GM23338 (cell line): ENCODE data around the gene CBX5. TPM values are rescaled to one million over a fixed set of nuclear protein-coding genes. Genes with fewer than 3 reads are reported as not detected.

Experiments used
- ATAC-seq: fragments of 200-7000 bp; cut with Tn5 transposase; 3 replicates; pipeline ENCODE4 v1.9.1; 2020
- DNase-seq: peaks from one replicate; pipeline ENCODE4 v3.0.0-alpha.2; 2015; ENCODE audit warnings: low spot score
- H2AFZ ChIP-seq: fragments of 200-600 bp; sonication (generic); 2 replicates; pipeline ENCODE4 v1.8.0; 2016; ENCODE audit warnings: antibody characterized with exemption, mild to moderate bottlenecking, moderate library complexity
- H3F3A ChIP-seq: fragments of 200-600 bp; sonication (generic); replicated peaks from 2 replicates; pipeline ENCODE4 v1.8.0; 2017; ENCODE audit warnings: antibody characterized with exemption, mixed run types, low read depth
- H3K27ac ChIP-seq: fragments of 200-600 bp; sonication (generic); 2 replicates; pipeline ENCODE4 v1.6.1; 2016; ENCODE audit warnings: low read depth
- H3K27me3 ChIP-seq: fragments of 200-600 bp; sonication (generic); 2 replicates; pipeline ENCODE4 v1.8.0; 2016; ENCODE audit warnings: mild to moderate bottlenecking, mixed run types, moderate library complexity; ENCODE audit not compliant: insufficient read depth
- H3K36me3 ChIP-seq: fragments of 200-600 bp; sonication (generic); 2 replicates; pipeline ENCODE4 v1.8.0; 2016; ENCODE audit warnings: mild to moderate bottlenecking; ENCODE audit not compliant: insufficient read depth
- H3K4me1 ChIP-seq: fragments of 200-600 bp; sonication (generic); 2 replicates; pipeline ENCODE4 v1.8.0; 2016; ENCODE audit warnings: mild to moderate bottlenecking, moderate library complexity; ENCODE audit not compliant: insufficient read depth
- H3K4me2 ChIP-seq: fragments of 200-600 bp; sonication (generic); 2 replicates; pipeline ENCODE4 v1.7.1; 2017; ENCODE audit warnings: mixed run types
- H3K4me3 ChIP-seq: fragments of 200-600 bp; sonication (generic); 2 replicates; pipeline ENCODE4 v1.6.1; 2016; ENCODE audit warnings: mixed run types
- H3K79me2 ChIP-seq: fragments of 200-600 bp; sonication (generic); replicated peaks from 2 replicates; pipeline ENCODE4 v1.8.0; 2017; ENCODE audit warnings: mild to moderate bottlenecking; ENCODE audit not compliant: insufficient read depth
- H3K9me2 ChIP-seq: fragments of 200-600 bp; sonication (generic); 2 replicates; pipeline ENCODE4 v1.8.0; 2017; ENCODE audit not compliant: insufficient read depth
- H4K20me1 ChIP-seq: fragments of 200-600 bp; sonication (generic); replicated peaks from 2 replicates; pipeline ENCODE4 v1.8.0; 2017; ENCODE audit warnings: mild to moderate bottlenecking; ENCODE audit not compliant: insufficient read depth
- H3K27ac Mint-ChIP-seq: 2 replicates; pipeline ENCODE4 v1.8.0; 2020; ENCODE audit warnings: inconsistent platforms, mild to moderate bottlenecking, moderate library complexity, mixed read lengths
- H3K27me3 Mint-ChIP-seq: 3 replicates; pipeline ENCODE4 v1.8.0; 2022; ENCODE audit warnings: low read depth, mild to moderate bottlenecking, moderate library complexity, mixed read lengths, inconsistent platforms; ENCODE audit not compliant: insufficient read depth, poor library complexity
- H3K36me3 Mint-ChIP-seq: 3 replicates; pipeline ENCODE4 v1.8.0; 2021; ENCODE audit warnings: low read depth, mild to moderate bottlenecking, inconsistent platforms, moderate library complexity, mixed read lengths
- H3K4me1 Mint-ChIP-seq: 3 replicates; pipeline ENCODE4 v1.8.0; 2020; ENCODE audit warnings: mild to moderate bottlenecking, inconsistent platforms, mixed read lengths
- H3K4me3 Mint-ChIP-seq: 3 replicates; pipeline ENCODE4 v1.8.0; 2021; ENCODE audit warnings: moderate library complexity, mild to moderate bottlenecking, inconsistent platforms, mixed read lengths
- H3K9me3 Mint-ChIP-seq: 3 replicates; pipeline ENCODE4 v1.8.0; 2020; ENCODE audit warnings: moderate library complexity, mild to moderate bottlenecking, inconsistent platforms, mixed read lengths
- CTCF ChIP-seq, 2 experiments: fragments of 200-600 bp in 1 of 2; sonication (generic) in 1 of 2; conservative IDR thresholded peaks; 2 replicates each; pipeline versions ENCODE4 v1.5.1 to v1.6.1; 2016 to 2017; ENCODE audit warnings: antibody characterized with exemption in 2 of 2, low read depth in 2 of 2, mild to moderate bottlenecking in 2 of 2, moderate library complexity in 1 of 2
- EZH2 ChIP-seq: fragments of 200-600 bp; sonication (generic); IDR thresholded peaks from one replicate; pipeline ENCODE4 v1.8.0; 2017; ENCODE audit warnings: antibody characterized with exemption, mild to moderate bottlenecking, low read depth; ENCODE audit not compliant: unreplicated experiment
- POLR2AphosphoS5 ChIP-seq: IDR thresholded peaks from 2 replicates; pipeline ENCODE4 v1.6.1; 2016; ENCODE audit warnings: antibody characterized with exemption, low read depth
- REST ChIP-seq: IDR thresholded peaks from one replicate; pipeline ENCODE4 v1.6.1; 2018; ENCODE audit warnings: antibody characterized with exemption; ENCODE audit not compliant: unreplicated experiment
- ZNF114 ChIP-seq: fragments of 250-450 bp; sonication (Bioruptor Pico); IDR thresholded peaks from 2 replicates; pipeline ENCODE4 v1.5.0; 2020; ENCODE audit warnings: mild to moderate bottlenecking, moderate library complexity
- ZNF331 ChIP-seq: fragments of 250-450 bp; sonication (Bioruptor Pico); IDR thresholded peaks from 2 replicates; pipeline ENCODE4 v1.5.0; 2020; ENCODE audit warnings: low read depth, mild to moderate bottlenecking, moderate library complexity
- polyA plus RNA-seq: library from polyadenylated mRNA; unstranded; fragments of >200 nt; fragmentation: Nextera tagmentation; extraction: Ambion mirVana; gene quantifications from 2 replicates; pipeline ENCODE4 v1.2.1, GENCODE V29; 2016
- total RNA-seq: library from RNA; depleted of rRNA; stranded (reverse); fragments of >200 nt; shearing (Covaris generic); gene quantifications from 2 replicates; pipeline ENCODE4 v1.2.3, GENCODE V29; 2014
- TF ChIP-seq, protein P1 (sequence below): fragments of 250-450 bp; sonication (Bioruptor Pico); IDR thresholded peaks from 2 replicates; pipeline ENCODE4 v1.5.0; 2020; ENCODE audit warnings: mild to moderate bottlenecking, moderate library complexity

CBX5 gene
- total and polyA plus RNA-seq, 2 experiments from 2014 or later, result 152 to 212 TPM

DNA sequence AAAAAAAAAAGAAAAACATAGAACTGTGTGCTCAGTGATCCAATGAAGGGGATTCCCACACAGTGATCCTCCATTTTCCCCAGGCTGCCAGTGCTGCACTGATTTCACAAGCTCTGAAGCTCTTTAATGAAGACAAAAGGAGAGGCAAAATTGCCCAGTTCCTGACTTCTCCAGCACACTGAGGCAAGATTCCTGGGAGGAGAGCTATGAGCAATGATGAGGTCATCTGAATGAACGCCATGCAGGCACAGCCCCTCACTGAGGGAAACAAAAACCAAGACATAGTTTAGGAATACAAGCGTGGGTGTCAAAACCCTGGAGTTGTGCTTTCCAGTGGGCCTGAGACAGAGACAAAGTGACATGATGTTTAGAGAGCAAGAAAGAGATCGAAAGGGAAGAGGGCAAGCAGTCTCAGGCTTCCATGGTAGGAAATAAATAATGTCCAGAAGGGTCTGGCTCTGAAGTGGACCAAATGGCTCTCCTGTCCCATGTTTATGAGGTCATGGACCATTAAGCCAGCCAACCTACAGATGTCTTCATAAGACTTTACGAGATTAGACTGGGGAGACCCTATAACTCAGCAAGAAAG is 50.2 kb downstream of the CBX5 start:
- no peak for ATAC-seq
- Histone ChIP-seq H3F3A (no peaks in the 10 kb centered on the region), H3K4me2 (no peak overlapping the region), H3K27me3 (no peaks in the 10 kb centered on the region), H3K79me2 (no peaks in the 10 kb centered on the region), H3K4me3 (no peak overlapping the region), H3K27ac (peak overlapping the region; percentile 65; the same call in 1 of the 2 replicates), H3K9me2 (no peaks in the 10 kb centered on the region), H2AFZ (no peak overlapping the region), H3K4me1 (0 out of 2 replicates have a peak, but pooled peaks cover 9% of the 10 kb centered on the region), H3K36me3 (no peaks in the 10 kb centered on the region), H4K20me1 (peaks cover 4% of the 10 kb centered on the region; the same call in 1 of the 2 replicates)
- Mint-ChIP-seq H3K27ac (no peak overlapping the region), H3K4me1 (peaks cover 28% of the 10 kb centered on the region), H3K4me3 (no peak overlapping the region), H3K36me3 (no peaks in the 10 kb centered on the region), H3K9me3 (no peaks in the 10 kb centered on the region), H3K27me3 (peaks cover 2% of the 10 kb centered on the region)
- TF ChIP-seq EZH2 (no peak), CTCF (conservative IDR thresholded peaks at IDR 0.05; ENCODE audit: low read depth in 2 of 2) (no peak), REST (no peak), ZNF331 (no peak), POLR2AphosphoS5 (no peak), ZNF114 (no peak)
- TF ChIP-seq, protein P1, sequence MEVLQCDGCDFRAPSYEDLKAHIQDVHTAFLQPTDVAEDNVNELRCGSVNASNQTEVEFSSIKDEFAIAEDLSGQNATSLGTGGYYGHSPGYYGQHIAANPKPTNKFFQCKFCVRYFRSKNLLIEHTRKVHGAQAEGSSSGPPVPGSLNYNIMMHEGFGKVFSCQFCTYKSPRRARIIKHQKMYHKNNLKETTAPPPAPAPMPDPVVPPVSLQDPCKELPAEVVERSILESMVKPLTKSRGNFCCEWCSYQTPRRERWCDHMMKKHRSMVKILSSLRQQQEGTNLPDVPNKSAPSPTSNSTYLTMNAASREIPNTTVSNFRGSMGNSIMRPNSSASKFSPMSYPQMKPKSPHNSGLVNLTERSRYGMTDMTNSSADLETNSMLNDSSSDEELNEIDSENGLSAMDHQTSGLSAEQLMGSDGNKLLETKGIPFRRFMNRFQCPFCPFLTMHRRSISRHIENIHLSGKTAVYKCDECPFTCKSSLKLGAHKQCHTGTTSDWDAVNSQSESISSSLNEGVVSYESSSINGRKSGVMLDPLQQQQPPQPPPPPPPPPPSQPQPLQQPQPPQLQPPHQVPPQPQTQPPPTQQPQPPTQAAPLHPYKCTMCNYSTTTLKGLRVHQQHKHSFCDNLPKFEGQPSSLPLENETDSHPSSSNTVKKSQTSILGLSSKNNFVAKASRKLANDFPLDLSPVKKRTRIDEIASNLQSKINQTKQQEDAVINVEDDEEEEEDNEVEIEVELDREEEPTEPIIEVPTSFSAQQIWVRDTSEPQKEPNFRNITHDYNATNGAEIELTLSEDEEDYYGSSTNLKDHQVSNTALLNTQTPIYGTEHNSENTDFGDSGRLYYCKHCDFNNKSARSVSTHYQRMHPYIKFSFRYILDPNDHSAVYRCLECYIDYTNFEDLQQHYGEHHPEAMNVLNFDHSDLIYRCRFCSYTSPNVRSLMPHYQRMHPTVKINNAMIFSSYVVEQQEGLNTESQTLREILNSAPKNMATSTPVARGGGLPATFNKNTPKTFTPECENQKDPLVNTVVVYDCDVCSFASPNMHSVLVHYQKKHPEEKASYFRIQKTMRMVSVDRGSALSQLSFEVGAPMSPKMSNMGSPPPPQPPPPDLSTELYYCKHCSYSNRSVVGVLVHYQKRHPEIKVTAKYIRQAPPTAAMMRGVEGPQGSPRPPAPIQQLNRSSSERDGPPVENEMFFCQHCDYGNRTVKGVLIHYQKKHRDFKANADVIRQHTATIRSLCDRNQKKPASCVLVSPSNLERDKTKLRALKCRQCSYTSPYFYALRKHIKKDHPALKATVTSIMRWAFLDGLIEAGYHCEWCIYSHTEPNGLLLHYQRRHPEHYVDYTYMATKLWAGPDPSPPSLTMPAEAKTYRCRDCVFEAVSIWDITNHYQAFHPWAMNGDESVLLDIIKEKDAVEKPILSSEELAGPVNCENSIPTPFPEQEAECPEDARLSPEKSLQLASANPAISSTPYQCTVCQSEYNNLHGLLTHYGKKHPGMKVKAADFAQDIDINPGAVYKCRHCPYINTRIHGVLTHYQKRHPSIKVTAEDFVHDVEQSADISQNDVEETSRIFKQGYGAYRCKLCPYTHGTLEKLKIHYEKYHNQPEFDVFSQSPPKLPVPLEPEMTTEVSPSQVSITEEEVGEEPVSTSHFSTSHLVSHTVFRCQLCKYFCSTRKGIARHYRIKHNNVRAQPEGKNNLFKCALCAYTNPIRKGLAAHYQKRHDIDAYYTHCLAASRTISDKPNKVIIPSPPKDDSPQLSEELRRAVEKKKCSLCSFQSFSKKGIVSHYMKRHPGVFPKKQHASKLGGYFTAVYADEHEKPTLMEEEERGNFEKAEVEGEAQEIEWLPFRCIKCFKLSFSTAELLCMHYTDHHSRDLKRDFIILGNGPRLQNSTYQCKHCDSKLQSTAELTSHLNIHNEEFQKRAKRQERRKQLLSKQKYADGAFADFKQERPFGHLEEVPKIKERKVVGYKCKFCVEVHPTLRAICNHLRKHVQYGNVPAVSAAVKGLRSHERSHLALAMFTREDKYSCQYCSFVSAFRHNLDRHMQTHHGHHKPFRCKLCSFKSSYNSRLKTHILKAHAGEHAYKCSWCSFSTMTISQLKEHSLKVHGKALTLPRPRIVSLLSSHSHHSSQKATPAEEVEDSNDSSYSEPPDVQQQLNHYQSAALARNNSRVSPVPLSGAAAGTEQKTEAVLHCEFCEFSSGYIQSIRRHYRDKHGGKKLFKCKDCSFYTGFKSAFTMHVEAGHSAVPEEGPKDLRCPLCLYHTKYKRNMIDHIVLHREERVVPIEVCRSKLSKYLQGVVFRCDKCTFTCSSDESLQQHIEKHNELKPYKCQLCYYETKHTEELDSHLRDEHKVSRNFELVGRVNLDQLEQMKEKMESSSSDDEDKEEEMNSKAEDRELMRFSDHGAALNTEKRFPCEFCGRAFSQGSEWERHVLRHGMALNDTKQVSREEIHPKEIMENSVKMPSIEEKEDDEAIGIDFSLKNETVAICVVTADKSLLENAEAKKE (CRISPR knock-in tag), result no peak
- no peak for DNase-seq
